Effector CD8-positive, alpha-beta T cell (primary cell): Measurements from ENCODE around the gene CNNM3.

Experiments
- DNase-seq: peaks from one replicate; lab custom pipeline; 2025; lab: John Stamatoyannopoulos, UW

Gene CNNM3

DNA sequence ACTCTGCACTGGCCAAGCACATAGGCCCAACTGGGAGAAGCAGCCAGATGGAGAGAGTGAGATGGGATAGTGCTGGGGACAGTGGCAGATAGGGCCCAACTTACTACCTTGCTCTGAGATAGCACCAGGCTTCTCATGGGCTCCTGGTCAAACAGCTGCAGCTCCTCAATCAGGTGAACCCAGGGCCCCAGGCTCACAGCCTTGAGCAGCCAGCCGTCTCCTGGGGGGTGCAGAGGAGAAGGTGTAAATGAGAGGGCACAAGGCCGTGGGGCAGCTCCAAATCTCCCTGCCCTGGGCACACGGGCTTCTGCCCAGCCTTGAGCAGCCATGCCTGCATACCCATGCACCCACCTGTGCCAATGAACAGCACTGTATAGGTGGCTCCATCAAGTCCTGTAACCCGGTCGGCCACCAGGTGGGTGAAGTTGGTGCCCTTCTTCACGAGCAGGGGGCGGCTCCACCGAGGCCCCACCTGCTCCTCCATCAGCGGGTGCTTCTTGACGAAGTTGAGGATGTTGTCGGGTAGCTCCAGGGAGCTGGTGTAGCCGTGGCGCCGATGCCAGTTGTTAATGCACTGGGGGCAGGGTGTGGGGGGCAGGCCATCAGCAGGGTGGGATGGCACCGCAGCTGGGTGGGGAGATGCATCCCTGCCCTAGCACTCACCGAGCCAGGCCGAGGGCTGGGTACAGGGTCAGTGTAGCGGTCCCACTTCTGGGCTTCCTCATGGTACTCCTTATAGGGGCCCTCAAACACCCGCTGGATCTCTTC lies 47.7 kb downstream of the CNNM3 start:
- no peak for DNase-seq

DNA sequence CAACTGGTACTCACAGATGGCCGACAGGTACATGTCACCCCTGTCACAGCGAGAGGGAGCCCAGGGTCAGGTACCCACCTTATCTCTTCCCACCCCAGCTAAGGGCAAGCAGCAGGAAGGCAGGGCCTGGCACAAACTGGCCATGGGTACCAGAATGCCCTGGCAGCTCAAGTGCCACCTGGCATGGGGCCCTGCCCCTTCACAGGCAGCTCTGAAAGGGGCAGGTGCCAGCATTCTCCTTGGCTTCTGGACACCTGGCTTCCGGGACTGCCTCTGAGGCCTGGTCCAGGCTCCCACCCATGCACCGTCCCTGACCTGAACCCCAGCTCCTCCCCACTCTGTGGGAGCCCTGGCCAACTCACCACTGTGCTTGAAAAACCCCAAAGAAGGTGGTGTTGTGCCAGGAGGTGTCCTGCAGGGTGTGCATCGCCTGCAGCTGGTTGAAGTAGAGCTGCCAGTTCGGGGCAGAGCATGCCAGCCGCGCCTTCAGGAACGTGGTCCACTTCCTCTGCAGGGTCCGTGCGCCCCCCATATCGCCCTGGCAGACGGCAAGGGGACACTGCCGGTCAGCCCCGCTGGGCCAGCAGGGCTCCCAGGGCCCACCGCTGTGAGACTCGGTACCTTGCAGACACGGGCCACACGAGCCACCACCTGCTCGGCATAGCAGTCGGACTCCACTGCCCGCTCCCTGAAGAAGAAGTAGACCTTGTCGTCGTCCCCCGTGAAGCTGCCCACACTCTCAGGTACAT lies 48.4 kb downstream of the CNNM3 start:
- no peak for DNase-seq

DNA sequence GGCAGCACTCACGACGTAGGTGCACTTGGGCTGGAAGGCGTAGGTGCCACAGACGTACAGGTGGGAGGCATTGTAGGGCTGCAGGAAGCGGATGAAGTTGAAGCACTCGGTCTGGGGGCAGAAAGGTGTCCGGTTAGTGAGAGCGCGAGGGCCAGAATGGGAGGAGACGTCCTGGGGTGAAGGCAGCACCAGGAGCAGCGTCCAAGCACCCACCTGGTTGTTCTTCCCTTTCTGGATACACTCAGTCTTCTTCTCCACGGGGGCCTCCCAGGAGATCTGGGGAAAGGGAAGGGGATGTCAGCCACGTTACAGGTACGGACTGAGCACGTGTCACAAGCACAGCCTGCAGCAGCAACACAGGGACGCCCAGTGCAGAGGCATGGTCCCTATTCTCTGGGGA lies 49.6 kb downstream of the CNNM3 start:
- DNase-seq: no peak

DNA sequence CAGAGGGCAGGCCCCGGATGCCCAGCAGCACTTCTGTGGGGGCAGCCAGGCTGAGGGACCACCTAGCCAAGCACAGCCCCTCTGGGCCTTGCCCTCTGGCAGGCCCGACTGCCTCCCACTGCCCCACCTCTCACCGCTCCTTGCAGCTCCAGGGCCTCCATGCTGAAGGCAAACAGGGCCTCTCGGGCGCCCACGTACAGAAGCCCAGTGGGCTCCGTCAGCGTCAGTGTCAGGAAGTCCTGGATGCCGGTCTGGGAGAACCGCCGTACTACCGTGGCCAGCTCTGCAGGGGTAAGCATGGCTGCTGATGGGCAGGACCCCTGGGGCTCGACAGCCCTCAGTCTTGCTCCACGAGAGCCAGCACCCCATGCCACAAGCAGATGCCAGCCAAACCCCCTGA lies 50.1 kb downstream of the CNNM3 start:
- DNase-seq: no peak

DNA sequence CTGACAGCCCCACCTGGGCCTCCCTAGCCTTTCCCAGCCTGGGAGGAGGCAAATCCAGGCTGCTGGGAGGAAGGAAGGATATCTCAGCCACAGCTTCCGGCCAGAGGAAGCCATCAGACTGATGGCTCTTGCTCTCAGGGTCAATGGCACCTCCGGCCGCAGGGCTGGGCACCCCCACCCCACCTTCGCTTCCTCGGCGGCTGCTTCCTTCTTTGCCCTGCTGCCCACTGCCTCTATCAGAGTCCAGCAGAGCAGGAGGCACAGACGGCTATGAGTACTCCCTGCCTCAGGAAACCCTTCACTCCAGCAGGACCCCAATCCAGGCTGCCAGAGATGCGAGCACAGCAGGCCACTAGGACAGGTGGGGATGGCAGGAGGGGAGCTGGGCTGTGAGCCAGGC lies 50.5 kb downstream of the CNNM3 start:
- DNase-seq: no peak

DNA sequence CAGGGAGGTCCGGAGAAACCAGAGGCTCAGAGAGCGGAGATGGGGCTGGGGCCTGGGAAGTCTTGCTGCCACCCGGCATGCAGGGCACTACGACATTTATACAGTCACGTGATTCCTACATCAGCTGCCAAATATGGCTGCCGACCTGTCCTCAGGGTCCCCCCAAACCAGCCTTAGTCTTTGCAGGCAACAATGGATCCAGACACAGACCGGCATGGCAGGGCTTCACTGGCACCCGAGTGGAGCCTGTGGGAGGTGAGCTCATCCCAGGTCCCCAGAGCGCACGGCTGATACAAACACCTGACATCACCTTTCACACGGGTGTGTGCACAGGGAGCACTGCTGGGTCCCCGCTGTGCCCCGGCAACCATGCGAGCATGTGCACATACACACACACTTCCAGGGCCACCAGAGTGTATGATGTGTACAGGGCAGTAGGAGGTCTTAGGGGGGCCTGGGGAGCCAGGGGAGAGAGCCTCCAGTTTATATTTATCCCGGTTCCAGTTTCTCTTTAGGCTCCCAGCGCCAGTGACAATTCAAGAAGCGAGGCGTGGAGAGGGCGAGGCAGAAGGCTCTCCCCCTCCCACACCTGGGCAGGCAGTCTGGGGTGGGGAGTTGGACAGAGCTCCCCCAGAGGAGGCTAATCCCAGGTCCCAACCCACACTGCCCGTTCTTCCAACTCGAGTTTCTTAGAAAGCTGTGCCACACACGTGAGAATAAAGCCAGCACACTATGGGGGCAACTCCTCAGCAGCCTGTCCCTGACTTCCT lies 51.1 kb downstream of the CNNM3 start:
- DNase-seq: no peak

DNA sequence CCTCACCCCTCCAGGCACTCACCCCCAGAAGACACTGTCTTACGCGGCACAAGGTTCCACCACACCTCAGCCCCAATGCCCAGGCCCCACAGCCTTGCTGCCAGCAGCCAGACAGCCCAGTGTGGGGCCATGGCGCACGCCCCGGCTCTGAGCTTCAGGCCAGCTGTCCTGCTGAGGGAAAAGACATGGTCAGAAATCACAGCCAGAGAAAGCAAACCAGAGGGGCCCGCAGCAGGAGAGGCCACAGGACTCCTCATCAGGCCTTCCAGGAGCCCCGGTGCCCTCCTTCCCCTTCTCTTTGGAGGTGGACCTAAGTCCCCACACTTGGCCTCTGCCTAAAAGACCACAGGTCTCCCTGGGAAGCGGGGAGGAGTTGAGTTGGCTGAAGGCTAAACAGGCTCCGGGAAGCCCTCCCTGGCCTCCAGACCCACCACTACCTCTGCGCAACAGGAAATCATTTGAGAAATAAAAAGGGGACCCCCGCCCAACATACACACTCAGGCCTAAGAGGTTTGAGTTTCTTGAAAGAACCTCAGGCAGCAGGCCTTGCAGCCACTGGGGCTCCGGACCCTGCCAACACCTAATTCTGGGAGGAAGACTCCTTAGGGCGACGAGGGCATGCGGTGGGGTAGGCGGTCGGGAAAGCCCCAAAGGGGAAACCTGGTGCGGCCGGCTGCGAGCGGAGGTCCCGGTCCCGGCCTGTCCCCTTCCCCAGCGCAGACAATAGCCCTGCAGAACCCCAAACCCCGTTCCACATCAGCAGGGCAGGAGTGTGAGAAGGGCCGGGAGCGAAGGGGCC lies 51.9 kb downstream of the CNNM3 start:
- DNase-seq: no peak

DNA sequence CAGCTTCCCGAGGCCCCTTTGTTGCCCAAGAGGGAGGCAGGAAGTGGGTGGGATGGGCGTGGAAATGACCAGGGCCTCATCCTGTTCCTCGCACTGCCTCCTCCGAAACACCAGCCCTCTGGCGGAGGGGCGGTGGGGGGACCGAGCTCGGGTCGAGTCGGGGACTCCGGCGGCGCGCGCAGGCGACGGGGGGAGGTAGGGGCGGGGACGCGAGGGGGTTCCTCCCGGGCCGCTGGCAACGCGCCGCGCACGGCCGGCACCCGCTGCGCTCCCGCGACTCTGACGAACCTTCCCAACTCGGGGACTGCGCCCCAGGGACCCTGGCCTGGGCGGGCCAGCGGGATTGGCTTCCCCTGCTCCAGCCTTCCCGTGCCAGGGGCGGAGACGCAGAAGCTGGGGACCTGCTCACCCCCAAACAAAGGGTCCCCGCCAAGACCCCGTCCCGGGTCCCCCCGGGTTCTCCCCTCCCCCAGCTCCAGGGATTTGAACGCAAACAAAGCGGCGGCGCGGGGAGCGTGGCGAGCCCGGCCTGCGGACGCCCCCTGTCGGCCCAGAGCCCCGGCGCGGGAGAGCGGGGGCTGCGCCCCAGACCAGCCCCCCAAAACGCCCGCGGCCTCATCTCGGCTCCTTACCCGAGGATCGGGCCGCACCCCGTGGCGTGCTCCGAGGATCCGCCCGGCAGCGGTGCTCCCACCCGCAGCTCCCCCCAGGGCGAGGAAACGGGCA lies 52.6 kb downstream of the CNNM3 start:
- peak; percentile 51 for DNase-seq

DNA sequence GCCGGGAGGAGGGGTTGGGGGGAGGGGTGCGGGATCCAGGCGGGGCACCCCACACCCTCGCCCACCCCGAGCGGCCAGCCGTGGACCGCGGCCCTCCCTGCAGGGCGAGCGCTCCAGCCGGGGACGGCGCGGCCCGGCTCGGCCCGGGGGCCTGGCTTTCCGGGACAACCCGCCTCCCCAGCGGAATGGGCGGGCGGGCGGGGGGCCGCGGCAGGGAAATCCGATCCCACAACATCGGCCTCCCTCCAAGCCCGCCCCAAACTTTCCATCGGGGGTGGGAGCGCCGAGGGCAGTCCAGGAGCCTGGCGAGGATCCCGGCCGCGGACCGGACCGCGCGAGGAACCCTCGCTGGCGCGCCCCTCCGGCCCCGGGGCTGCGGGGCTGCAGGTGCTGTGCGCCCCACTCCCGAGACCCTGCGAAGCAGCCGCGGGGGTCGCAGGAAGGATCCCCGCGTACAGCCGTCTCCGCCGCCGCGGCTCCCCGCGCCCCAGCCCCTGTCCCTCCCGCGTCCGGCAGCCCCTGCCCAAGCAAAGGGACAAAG lies 53.3 kb downstream of the CNNM3 start:
- no peak for DNase-seq

DNA sequence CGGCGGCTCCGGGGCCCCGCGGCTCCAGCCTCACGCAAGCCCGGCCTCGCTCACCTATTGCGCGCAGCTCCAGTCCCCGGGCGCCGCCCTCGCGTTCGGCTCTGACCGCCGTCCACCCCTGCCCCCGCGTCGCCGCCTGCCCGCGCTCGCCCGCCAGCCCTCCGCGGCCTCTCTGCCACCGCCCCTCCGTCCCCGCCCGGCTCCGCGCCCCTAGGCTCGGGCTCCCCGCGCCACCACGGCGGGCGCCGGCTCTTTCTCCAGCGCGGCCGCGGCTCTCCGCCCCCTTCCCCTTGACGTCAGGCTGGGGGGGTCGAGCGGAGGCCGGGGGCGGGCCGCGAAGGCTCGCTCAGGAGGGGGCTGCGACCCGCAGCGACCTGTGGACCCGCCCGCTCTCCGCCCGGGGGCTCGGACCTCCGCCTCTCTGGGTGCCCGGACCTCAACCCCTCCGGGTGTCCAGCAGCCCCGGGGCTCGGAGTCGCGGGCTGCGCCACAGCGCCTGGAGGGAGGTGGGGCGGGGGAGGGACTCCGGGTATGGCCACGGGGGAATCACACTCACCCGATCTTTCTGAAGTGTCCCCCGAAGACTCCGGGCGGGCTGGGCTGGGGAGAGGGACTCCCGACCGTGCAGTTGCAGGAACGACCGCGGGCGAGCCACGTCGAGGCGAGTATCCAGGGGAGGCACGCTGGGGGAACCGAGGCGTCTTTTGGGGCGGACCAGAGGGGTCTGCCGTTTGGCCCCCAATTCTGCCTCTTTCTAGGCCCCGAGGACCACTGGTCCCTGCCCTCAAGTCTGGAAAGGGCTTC lies 54.0 kb downstream of the CNNM3 start, which contains the start of gene SEMA4C:
TSS of gene SEMA4C (minus strand) at position 259 of the 804 bp plus-strand sequence. CDS start 2,194 bp downstream, outside the sequence.
- DNase-seq: peak; percentile 42

DNA sequence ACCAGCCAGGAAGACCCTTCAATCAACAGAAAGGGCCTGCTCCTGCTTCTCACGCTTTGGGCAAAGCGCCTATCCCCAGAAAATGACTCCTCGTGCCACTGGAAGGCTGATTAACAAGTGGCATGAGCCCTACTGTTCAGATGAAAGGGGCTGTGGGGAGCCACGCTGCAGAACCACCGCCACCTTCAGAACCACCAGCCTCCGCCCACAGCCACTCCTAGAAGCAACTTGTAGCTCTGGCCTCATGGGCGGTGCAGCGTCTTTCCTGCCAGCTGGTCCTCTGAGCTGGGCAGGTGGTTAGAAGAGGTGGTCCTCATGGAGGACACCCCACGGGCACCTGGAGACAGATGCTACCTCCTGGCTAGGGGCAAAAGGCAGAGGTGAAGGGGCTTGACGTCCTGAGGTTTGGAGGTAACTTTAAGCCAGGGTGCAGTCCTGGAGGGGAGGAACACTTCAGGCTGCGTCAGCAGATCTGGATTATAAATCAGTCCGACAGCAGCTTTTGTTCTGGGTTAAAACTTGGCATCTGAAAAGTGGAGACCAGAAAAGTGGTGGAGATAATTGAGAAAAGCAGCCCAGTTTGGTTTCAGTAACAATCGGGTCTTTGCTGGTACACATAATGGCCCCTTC lies 54.7 kb downstream of the CNNM3 start:
- DNase-seq: peak; percentile 36

DNA sequence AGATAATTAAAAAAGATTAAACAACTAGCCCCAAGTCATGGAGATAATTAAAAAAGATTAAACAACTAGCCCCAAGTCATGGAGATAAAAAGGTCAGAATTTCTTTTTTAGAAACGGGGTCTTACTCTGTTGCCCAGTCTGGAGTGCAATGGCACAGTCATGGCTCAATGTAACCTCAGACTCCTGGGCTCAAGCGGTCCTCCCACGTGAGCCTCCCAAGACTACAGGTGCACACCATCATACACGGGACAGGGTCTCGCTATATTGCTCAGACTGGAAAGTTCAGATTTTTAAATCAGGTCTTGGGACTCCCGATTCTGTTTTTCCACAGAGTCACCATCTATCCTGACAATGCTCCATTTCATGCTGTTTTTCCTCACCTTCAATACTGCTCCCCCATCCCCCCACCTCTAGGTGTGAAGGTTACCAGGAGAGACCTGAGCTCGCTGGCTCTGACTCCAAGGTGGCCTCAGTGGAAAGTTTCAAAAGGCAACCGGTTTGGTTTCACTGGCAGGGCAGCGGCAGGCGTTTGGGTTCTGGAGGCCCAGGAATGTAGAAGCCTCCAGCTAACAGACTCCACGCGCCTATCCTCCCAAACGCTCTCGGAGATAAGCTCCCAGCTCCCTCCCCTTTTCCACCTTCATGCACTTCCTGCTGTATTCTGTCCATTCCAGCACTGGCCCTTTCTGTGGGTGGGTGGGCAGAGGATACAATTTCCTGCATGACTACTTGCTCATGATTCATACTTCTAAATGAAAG lies 56.7 kb downstream of the CNNM3 start:
- no peak for DNase-seq

DNA sequence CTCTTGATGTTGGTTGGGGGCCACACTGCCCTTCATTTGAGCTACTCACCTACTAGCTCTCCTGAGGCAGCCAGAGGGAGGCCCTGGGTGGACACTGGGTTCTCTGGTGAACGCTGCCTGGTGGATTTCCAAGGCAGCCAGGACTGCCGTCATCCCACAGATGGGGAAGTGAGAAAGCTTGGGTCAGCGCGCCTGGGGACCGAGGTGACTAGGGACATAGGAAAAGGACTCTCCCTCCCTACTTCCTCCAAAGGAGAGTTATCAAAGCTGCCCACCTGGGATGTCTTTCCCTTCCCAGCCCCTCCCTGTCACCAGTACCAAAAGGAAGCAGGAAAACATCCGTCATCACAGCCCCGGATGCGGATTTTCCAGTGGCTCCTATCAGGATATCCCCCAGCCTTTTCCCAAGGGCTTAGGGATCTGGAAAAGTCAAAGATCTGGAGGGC lies 57.6 kb downstream of the CNNM3 start:
- DNase-seq: no peak

DNA sequence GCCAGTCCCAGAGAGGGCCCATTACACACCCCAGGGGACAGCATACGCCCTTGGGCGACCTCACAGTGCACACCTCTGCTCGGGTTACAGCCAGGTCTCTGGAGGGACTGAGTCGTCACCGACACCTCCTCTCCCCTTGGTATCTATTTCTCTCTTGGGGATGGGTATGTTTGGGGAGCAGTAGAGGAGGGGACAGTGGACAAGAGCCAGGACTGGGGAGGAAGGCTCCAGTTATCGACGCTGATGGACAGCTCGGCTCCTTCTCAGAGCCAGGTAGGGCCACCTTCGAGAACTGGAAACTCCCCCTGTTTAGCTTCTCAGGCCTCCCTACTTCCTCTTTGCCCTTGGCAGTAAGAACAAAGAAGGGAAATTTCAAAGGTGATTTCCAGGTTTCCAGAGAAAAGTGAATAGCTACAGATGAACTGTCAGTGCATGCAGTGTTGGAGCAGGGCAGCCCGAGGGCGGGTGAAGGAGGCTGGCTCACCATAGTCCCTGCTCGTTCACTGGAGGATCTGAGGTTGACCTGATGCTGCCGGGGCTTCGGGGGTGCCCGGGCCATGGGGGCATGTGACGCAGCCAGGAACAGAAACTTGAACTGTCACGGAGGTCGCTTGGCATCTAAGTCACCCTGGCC lies 58.2 kb downstream of the CNNM3 start:
- DNase-seq: no peak

DNA sequence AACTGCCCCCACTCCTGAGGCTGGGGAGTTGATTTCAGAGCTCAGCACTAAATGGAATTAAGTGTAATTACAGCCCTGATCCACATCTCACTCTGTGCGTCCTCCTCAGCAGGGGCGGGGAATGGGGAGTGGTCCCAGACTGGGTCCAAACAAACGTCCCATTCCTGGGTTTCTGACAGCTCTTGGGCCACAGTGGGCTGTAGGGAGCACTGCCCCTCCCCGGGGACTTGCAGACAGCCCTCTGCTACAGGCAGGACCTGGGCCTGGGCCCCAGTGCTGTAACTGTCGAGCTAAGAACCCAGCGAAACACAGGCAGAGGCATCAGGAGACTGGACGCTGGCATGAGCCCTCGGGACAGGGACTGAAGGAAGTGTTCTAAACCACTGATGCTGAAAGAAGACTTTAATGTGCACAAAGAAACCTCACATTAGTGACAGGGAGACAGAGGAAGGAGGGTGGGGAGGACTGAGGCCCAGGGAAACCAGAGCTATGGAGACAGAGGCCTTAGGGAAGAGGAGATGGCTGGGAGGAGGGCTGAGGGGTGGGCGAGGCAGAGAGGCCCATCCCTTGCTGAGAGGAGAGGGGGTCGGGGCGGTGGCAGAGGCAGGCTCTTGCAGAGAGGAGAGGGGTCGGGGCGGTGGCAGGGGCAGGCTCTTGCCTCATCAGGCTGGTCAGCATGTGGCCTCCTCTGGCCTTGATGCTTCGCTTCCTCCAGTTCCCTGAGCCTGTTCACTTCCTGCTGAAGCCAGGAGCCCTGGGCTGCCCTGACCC lies 59.6 kb downstream of the CNNM3 start:
- DNase-seq: no peak

DNA sequence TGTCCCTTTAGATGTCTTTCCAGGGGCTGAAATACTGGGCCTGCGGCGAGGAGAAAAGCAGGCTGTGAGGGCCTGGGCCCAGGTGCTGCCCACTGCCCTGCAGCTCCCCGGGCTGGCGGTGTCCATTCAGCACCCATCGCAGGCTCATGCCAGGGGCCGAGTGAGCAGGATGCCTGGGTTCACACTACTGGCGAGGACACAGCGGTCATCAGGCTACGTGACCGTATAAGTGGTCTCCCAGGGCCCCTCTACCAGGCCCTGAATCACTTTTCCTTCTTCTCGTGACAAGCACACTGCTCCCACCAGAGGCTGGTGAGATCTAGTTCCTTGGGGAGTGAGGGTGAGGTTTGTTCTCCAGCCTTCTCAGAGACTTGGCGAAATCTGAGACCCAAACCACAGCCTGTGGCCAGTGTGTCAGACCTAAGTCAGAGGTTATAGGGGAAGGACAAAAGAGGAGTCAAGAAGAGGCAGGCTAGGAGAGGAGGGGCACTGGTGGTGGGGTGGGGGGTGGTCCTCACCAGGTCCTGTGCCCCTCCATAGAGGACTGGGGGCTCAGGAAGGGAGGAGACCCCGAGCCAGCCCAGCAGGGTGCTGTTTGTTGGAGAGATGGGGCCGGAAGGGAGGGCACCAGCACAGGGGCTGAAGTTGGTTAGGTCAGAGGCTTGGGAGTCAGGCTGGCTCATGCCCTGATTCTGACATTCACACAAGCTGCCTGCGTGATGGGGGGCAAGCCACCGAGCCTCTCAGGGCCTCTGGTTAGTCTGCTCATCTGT lies 60.4 kb downstream of the CNNM3 start:
- no peak for DNase-seq

DNA sequence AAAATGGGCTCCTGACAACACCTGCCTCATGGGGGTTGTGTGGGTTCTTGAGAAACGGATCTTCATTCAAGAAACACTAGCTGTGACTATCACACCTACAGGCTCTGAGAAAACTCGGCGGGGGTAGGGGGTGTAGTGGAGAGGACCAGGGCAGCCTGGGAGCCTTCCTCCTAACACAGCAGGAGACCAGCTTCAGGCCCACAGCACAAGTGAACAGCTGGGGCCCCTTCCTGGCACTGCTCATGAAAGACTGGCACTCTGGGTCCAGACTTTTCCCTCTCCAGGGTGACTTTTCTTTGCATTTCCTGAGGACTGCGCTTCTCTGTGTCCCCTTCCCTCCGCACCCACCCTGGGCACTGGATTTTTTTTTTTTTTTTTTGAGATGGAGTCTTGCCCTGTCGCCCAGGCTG lies 61.0 kb downstream of the CNNM3 start:
- no peak for DNase-seq
